ENCODE data around the gene PIP5KL1. TPM values are rescaled to one million over a fixed set of nuclear protein-coding genes. Genes with fewer than 3 reads are reported as not detected.
A peak's percentile ranks its signal among the peaks of the same experiment; 100 is the strongest.

PIP5KL1 gene
- total and polyA plus RNA-seq, 2 of the 8 experiments (the other 6 are each of a cell fraction or from before 2014, with no cell fraction given) = 13.4 to 15.4 TPM

- TF ChIP-seq CHD7 (IDR thresholded peaks at IDR 0.05; ENCODE audit: insufficient replicate concordance, low read length) (no peak), RNF2 (IDR thresholded peaks at IDR 0.05; ENCODE audit: borderline replicate concordance, low read depth, low read length, missing control alignments, poor library complexity, severe bottlenecking) (no peak), KDM5A (IDR thresholded peaks at IDR 0.05; ENCODE audit: low read length) (no peak), RXRA (IDR thresholded peaks at IDR 0.05; ENCODE audit: insufficient read depth, low read depth, low read length) (no peak), NANOG (IDR thresholded peaks at IDR 0.05; ENCODE audit: insufficient read depth, low read depth, low read length, poor library complexity, severe bottlenecking) (no peak), RBBP5 (IDR thresholded peaks at IDR 0.05; ENCODE audit: borderline replicate concordance, low read depth, low read length) (no peak), SP4 (IDR thresholded peaks at IDR 0.05; ENCODE audit: low read length) (peak; percentile 66), JUND (IDR thresholded peaks at IDR 0.05; ENCODE audit: low read length) (no peak), SP2 (IDR thresholded peaks at IDR 0.05; ENCODE audit: low read length) (peak; percentile 24; the same call in 1 of the 2 replicates), CEBPB (IDR thresholded peaks at IDR 0.05; ENCODE audit: low read depth, low read length) (no peak)
Measured at GRCh38 chr9:127930231-127931091, at the start of gene PIP5KL1 (continued).
